Endothelial cell of umbilical vein (primary cell): ENCODE measurements around the gene PRKG1. TPM values are rescaled to one million over a fixed set of nuclear protein-coding genes. Genes with fewer than 3 reads are reported as not detected.

Experiments
- BruUV-seq: library from RNA; stranded (reverse); fragments of 400-500 nt; replicated peaks from 2 replicates; lab custom pipeline; 2021; lab: Mats Ljungman, UMichigan
- CTCF ChIA-PET: fragments of 300-600, 350-600 bp; sonication (Branson Sonifier 250); formaldehyde crosslinking; loops from one replicate; lab custom pipeline; 2021; ENCODE audit warnings: antibody characterized with exemption, inconsistent platforms; lab: Charles Lee
- POLR2A ChIA-PET: fragments of 300-600, 350-600 bp; sonication (Branson Sonifier 250); formaldehyde crosslinking; loops from one replicate; lab custom pipeline; 2021; ENCODE audit warnings: antibody characterized with exemption, inconsistent platforms; lab: Charles Lee
- DNase-seq: peaks from one replicate; pipeline ENCODE4 v3.0.0-alpha.2; 2011; ENCODE audit warnings: low read depth, low spot score
- FAIRE-seq: peaks from 2 replicates; lab custom pipeline; 2011; peaks lifted over from hg19 to GRCh38; lab: Jason Lieb, UNC
- H2AFZ ChIP-seq: 2 replicates; pipeline ENCODE4 v1.6.0; 2012; ENCODE audit warnings: low read depth, low read length, control low read depth, inconsistent platforms
- H3K27ac ChIP-seq: 2 replicates; pipeline ENCODE4 v1.5.1; 2011; ENCODE audit warnings: low read depth, mild to moderate bottlenecking, control low read depth, low read length, moderate library complexity; ENCODE audit not compliant: insufficient read depth
- H3K27me3 ChIP-seq, 2 experiments: 2 replicates each; pipeline versions ENCODE4 v1.6.0 to v1.6.1; 2011; ENCODE audit warnings: low read length in 2 of 2, mixed read lengths in 1 of 2; ENCODE audit not compliant: control insufficient read depth in 2 of 2, insufficient read depth in 2 of 2
- H3K36me3 ChIP-seq, 2 experiments: 2 replicates in 1 of 2; 3 replicates in 1 of 2; pipeline ENCODE4 v1.5.1; 2011; ENCODE audit warnings: low read length in 2 of 2, mild to moderate bottlenecking in 1 of 2, moderate library complexity in 1 of 2; ENCODE audit not compliant: control insufficient read depth in 2 of 2, insufficient read depth in 2 of 2; ENCODE audit errors: extremely low read depth in 1 of 2
- H3K4me1 ChIP-seq: 3 replicates; pipeline ENCODE4 v1.5.1; 2011; ENCODE audit warnings: mild to moderate bottlenecking, low read length; ENCODE audit not compliant: control insufficient read depth, insufficient read depth; ENCODE audit errors: extremely low read depth
- H3K4me2 ChIP-seq: 2 replicates; pipeline ENCODE4 v1.6.1; 2011; ENCODE audit warnings: low read length, control low read depth, mixed read lengths; ENCODE audit not compliant: insufficient read depth
- H3K4me3 ChIP-seq, 3 experiments: fragments of 200-600 bp in 1 of 3; sonication (generic), shearing (Covaris generic) in 1 of 3; replicated peaks in 1 of 3; 2 replicates each; pipeline ENCODE4 v1.5.1; 2011 to 2016; ENCODE audit warnings: control low read depth in 3 of 3, low read length in 3 of 3, mild to moderate bottlenecking in 2 of 3, inconsistent platforms in 1 of 3, low read depth in 1 of 3, moderate library complexity in 1 of 3; ENCODE audit not compliant: insufficient read depth in 1 of 3
- H3K79me2 ChIP-seq: 2 replicates; pipeline ENCODE4 v1.6.0; 2012; ENCODE audit warnings: low read length, inconsistent platforms; ENCODE audit not compliant: control insufficient read depth, insufficient read depth
- H3K9ac ChIP-seq: replicated peaks from 2 replicates; pipeline ENCODE3; 2011; ENCODE audit warnings: low read length, control low read depth; ENCODE audit not compliant: insufficient read depth; ENCODE audit errors: extremely low read depth
- H3K9me1 ChIP-seq: replicated peaks from 3 replicates; pipeline ENCODE4 v1.6.0; 2011; ENCODE audit warnings: mild to moderate bottlenecking, low read length; ENCODE audit not compliant: control insufficient read depth, insufficient read depth; ENCODE audit errors: extremely low read depth
- H3K9me3 ChIP-seq: replicated peaks from 2 replicates; pipeline ENCODE4 v1.5.1; 2012; ENCODE audit warnings: low read length, inconsistent platforms; ENCODE audit not compliant: control insufficient read depth, insufficient read depth
- H4K20me1 ChIP-seq: replicated peaks from 2 replicates; pipeline ENCODE3; 2011; ENCODE audit warnings: mild to moderate bottlenecking, low read length; ENCODE audit not compliant: control insufficient read depth, insufficient read depth; ENCODE audit errors: extremely low read depth
- dilution Hi-C: fragments of 300-500 bp; cut with MboI; formaldehyde crosslinking; loops from one replicate; pipeline ENCODE4 v1.15.0; 2019; ENCODE audit warnings: low sequenced_read_pairs; ENCODE audit not compliant: extremely low pct_ligation_motif_present
- intact Hi-C: fragments of 100-400 bp; cut with micrococcal nuclease; formaldehyde crosslinking; loops from one replicate; pipeline ENCODE4 v1.10.0; 2022
- polyA plus RNA-seq, 4 experiments: library from polyadenylated mRNA; depleted of rRNA in 3 of 4; stranded (reverse) in 3 of 4; unstranded in 1 of 4; fragments of >200 nt; gene quantifications; 2 replicates each; pipeline versions ENCODE4 v1.2.1 to v1.2.3, GENCODE V29; 2011 to 2012; ENCODE audit warnings: missing spikeins in 1 of 4
- total RNA-seq: library from RNA; stranded (reverse); gene quantifications from 2 replicates; pipeline ENCODE4 v1.2.3, GENCODE V29; 2021
- TF ChIP-seq, protein P1 (sequence below), 2 donors: IDR thresholded peaks; 1 replicate in 1 of 2; 2 replicates in 1 of 2; pipeline ENCODE4 v1.5.1; 2011; ENCODE audit warnings: low read length in 2 of 2, mild to moderate bottlenecking in 2 of 2, moderate library complexity in 2 of 2, control low read depth in 1 of 2, inconsistent platforms in 1 of 2, low read depth in 1 of 2; ENCODE audit not compliant: insufficient read depth in 1 of 2; ENCODE audit errors: extremely low read depth in 1 of 2
- TF ChIP-seq, protein P2 (sequence below): IDR thresholded peaks from 2 replicates; pipeline ENCODE4 v1.6.1; 2011; ENCODE audit not compliant: insufficient read depth, insufficient read length

PRKG1 gene
- total and polyA plus RNA-seq, 2 donors (not counting 3 experiments of a cell fraction or from before 2014, with no cell fraction given) = 0.01 to 0.18 TPM

DNA sequence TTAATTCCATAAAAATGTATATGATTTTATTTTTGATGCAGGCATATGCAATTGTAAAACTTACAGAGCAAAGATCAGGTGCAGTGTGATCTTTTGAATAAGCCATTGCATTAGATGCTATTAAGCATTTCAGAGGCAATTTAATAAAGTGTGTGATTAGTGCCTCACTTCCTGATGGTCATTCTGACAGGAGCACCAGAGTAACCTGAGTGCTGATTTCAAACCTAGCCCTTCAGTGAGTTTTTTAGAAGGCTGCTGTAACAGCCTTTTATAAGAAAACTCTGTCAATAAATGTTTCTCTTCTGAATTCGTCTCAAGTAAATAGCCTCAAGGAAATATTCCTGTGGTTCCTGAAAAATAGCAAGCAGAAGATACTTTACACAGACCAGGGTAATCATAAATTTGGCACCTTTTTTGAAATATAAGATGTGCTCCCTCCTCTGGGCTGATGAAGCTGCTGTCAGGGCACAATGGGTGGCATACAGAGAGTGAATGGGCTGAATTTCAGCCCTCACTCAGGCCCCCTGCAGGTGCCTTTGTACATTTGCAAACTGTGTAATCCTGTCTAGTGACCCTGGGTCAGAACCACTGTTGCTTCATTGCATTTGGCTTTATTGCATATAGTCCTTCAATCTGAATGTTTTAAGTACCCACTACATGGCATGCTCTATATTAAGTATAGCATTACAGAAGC lies 818.8 kb downstream of the PRKG1 start:
- Histone ChIP-seq H3K27me3 (no peaks in the 10 kb centered on the region), H3K4me1 (no peaks in the 10 kb centered on the region), H3K4me3 (no peak overlapping the region), H3K9me1 (no peaks in the 10 kb centered on the region), H3K9me3 (no peaks in the 10 kb centered on the region), H3K9ac (no peak overlapping the region), H4K20me1 (no peaks in the 10 kb centered on the region), H2AFZ (no peak overlapping the region), H3K27ac (no peak overlapping the region), H3K79me2 (no peaks in the 10 kb centered on the region), H3K36me3 (no peaks in the 10 kb centered on the region), H3K4me2 (no peak overlapping the region)
- no TSS peak for BruUV-seq
- TF ChIP-seq, protein P1, sequence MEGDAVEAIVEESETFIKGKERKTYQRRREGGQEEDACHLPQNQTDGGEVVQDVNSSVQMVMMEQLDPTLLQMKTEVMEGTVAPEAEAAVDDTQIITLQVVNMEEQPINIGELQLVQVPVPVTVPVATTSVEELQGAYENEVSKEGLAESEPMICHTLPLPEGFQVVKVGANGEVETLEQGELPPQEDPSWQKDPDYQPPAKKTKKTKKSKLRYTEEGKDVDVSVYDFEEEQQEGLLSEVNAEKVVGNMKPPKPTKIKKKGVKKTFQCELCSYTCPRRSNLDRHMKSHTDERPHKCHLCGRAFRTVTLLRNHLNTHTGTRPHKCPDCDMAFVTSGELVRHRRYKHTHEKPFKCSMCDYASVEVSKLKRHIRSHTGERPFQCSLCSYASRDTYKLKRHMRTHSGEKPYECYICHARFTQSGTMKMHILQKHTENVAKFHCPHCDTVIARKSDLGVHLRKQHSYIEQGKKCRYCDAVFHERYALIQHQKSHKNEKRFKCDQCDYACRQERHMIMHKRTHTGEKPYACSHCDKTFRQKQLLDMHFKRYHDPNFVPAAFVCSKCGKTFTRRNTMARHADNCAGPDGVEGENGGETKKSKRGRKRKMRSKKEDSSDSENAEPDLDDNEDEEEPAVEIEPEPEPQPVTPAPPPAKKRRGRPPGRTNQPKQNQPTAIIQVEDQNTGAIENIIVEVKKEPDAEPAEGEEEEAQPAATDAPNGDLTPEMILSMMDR (IDR thresholded peaks at IDR 0.05; ENCODE audit: extremely low read depth in 1 of 2, insufficient read depth in 1 of 2, low read depth in 1 of 2, low read length in 2 of 2) = peak; percentile 9 to 49
- TF ChIP-seq, protein P2, sequence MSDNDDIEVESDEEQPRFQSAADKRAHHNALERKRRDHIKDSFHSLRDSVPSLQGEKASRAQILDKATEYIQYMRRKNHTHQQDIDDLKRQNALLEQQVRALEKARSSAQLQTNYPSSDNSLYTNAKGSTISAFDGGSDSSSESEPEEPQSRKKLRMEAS = no peak
- no peak for FAIRE-seq
- DNase-seq = peak; percentile 18
- ChIA-PET CTCF (interaction anchor here (1.2 to 1.5 kb wide), 2 partner anchors 25 to 504 kb away, joined by 3 to 4 read pairs; no protein-coding TSS in a partner anchor), POLR2A (no interaction called here)
- dilution Hi-C loops = no loop called here
- intact Hi-C loops = no loop called here
